Colon (tissue), 2 donors: ENCODE data around the gene PNCK.
"Not testable (repeated sequence)": the region's sequence is repeated elsewhere in the genome, so short reads cannot be mapped to it uniquely, and the experiment has no call there.

Experiments used
- FAIRE-seq: peaks from 2 replicates; lab custom pipeline; 2012; peaks lifted over from hg19 to GRCh38; lab: Jason Lieb, UNC
- donor health status: control.
- donor health status: control.

The PNCK gene

GRCh38 chrX:153673428-153674218 lies at the start of gene PNCK:
Gene PNCK, minus strand, starts transcription at chrX:153673813. Its CDS starts 737 bp downstream, at chrX:153673076.
- FAIRE-seq = no peak

- FAIRE-seq = no peak
These were observed 49.2 kb upstream of the PNCK start for GRCh38 chrX:153722704-153723350.

DNA sequence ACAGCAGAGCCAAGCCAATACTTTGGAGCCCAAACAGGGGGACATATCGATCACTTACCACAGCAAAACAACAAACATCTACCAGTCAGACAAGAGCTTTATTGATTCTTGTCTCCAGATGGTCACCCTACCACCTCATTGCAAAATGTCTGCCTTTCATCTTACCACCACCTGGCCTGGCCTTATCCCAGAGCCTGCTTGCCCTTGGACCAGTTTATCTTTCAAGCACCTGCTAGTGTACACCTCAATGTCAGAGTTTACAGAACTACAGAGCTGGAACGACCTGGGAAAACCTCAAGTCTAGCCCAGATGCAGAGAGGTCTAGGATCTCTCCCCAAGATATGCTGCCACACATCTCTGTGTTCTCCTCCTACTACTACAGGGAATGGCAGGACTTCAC lies 46.1 kb upstream of the PNCK start:
- FAIRE-seq = no peak

DNA sequence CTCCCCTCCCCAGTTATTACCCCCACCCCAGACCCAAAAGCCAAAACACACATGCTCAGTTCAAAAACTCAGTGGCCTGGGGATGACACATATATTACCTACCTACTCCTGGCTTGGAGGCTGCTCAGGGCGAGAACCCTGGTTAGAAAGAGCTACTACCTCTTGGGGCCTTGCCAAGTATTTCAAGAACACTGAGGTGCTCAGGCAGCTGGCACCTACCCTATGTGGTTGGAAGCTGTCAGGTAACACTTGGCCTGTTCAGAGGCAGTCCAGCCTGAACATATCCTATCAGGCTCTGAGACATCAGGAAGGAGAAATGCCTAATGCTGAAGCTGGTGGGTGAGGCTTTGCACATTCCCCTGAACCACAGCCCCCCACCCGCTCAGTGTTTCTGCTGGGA lies 45.6 kb upstream of the PNCK start:
- no peak for FAIRE-seq

- FAIRE-seq = no peak
These were observed 43.8 kb upstream of the PNCK start for GRCh38 chrX:153717445-153717844.

DNA sequence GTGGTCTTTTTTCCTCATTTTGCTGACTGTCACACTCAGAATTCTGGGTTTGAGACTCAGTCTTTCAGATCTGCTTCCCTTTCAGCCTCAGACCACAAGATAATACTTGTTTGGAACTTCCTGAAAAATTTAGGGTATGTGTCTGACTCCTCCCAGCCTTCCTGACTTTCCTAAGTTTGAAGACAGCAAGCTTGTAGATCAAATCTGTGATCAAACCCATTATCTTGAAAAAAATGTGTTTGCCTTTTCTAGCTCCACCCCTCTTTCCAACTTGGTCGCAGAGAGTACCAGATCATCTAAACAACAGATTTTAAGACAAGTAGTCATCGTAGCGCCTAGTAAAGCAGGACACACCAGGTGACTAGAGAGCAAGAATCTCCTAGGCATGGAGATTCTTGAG lies 40.6 kb upstream of the PNCK start:
- no peak for FAIRE-seq

- FAIRE-seq = no peak
These were observed 36.4 kb upstream of the PNCK start for GRCh38 chrX:153709726-153710674.

DNA sequence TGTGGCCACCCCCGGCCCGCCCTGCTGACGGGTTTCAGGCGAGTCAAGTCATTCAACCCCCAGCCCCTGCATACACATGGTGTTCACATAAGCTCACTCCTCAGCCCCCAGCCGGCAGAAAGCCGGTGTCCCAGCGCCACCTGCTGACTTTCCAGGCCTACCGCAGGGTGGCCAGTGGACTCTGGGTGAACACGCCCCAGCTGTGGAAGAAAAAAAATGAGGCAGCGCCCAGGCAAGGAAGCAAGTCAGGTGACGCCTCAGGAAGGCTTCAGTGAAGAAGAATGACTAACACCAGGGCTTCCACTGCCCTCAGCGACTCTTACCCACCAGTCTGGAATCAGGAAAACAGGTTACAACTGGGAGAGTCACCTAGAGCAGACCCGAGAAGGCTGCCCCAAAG lies 34.8 kb upstream of the PNCK start:
- no peak for FAIRE-seq

DNA sequence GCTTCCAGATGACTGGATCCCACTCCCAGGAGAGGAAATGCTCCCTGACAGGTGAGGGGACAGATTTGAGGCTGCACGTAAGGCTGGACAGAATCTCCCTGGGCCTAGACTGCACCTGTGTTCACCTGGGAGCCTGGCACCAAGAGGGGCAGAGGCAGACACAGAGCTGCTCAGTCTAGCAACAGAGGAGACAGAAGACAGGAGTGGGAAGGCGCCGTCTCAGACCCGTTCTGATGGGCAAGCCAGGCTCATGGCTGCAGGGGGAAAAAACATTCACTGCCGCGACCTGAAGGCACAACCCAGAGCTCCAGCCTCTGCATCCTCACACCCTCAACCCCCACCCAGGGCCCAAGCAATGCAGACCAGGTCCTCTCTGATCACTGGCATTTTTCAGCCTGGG lies 33.8 kb upstream of the PNCK start:
- no peak for FAIRE-seq

DNA sequence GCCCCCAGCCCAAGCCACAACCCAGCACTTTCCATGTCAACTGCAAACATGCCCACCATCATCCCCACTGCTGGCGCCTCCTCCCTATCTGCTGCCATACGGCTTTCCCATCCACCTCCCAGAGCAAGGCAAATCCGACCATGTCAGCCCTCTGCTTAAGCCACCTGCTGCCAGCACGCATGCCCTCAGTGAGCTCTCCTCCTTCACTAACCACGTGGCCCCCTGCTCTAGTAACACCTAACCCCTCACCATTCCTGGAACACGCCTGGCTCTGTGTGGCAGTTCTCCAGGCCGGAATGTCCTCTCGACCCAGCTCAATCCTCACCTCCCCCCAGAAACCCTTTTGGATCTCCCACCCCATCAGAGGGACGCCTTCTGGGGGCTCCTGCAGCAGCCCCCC lies 33.2 kb upstream of the PNCK start:
- FAIRE-seq = no peak

GRCh38 chrX:153705403-153706060 lies 31.9 kb upstream of the PNCK start:
- FAIRE-seq = not testable (repeated sequence)

DNA sequence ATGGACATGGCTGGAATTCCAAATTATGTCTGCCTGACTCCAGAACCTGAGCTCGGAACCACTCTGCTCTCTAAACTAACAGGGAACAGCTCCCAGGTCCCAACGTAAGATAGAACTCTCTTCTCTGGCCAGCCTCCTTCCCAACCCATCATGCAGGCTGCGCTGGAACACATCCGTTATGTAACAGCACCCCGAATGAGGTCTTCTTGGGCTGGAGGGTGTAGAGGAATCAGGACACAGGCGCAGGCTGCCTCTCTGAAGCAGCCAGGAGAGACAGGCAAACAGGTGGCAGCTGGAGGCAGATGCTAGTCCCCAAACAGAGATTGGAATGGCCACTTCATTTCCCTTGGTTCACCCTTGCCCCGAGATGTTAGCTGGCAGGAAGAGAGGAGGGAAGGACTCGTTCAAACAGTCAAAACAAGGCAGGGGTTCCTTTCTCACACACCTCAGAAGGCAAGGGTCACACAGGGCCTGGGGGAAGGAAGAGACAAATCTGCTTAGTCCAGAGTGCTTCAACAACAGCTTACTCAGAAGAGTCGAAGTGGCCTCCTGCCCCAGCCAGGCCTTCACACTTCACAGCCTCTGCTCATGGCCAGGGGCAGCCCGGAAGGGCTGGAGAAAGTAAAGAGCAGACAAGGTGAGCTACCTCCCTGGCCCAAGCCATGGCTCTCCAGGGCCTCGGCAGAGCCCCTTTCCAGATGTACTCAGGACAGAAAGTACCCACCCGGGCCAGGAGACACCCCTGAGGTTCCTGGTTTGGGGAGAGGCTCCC lies 31.2 kb upstream of the PNCK start:
- FAIRE-seq = not testable (repeated sequence)

- no peak for FAIRE-seq
These were observed 30.5 kb upstream of the PNCK start for GRCh38 chrX:153704021-153704526.

GRCh38 chrX:153703036-153703370 lies 29.4 kb upstream of the PNCK start:
- no peak for FAIRE-seq

- FAIRE-seq = no peak
These were observed 28.9 kb upstream of the PNCK start for GRCh38 chrX:153702336-153703035.

DNA sequence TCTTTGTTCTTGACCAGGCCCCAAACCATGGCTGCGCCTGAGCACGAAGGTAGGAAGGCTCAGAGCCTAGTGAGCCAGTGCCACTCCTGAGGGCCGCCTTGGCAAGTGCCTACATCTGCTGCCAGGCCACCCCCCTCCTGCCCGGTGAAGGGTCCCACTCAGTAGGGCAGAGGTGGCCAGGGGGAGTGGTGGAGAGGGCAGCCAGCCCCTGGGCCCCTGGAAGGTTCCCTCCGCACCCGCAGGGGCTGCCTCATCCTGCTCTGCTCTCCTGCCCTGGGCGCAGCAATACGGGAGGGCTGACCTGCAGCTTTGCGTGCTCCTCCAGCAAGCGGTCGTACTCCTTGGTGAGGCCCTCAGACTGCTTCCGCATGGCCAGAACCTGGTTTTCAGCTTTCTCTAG lies 28.1 kb upstream of the PNCK start:
- FAIRE-seq = no peak

DNA sequence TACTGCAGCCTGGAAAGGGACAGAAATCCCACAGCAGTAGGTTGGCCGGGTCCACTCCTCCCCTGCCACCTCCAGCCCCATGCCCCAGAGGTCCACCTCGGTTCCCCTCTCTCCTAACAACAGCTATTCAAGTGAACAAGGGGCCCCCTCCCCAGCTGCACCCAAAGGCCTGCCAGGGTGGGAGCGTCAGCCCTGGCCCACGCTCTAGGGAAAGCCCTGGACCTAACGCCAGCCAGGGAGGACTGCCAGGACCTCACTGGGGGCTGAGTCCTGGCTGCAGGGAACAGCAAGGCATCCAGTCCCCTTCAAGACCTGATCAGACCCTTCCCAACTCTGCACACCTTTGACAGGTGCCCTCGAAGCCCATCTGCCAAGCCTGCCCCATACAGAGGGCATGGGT lies 27.4 kb upstream of the PNCK start:
- FAIRE-seq = no peak

GRCh38 chrX:153700376-153700945 lies 26.8 kb upstream of the PNCK start:
- no peak for FAIRE-seq

DNA sequence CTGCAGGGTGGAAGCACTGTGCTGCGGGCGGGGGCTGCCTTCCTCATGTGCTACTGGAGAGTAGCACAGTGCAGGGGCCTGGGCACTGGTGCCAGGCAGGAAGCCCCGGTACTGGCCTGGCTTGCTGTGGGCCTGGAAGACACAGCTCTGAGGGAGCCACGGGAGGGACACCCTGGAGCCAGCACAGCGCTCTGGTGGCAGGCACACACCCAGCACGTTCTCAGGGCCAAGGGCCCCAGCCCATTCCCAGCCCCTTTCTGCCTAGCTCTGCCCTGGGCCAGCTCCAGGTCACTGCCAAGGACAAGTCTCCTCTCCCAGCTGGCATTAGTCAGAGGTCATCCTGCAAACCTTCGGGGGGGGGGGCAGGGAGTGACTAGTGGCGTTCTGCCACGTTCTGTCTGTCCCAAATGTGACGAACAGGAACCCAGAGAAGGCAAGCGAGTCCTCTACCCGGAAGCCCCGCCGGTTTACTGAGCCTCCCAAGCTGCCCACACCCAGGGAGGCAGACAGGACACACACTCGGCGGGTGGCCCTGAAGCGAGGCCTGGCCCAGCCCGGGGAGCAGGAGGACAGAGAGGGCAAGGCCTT lies 26.3 kb upstream of the PNCK start:
- not testable (repeated sequence) for FAIRE-seq
